Parathyroid adenoma (tissue), 2 donors: ENCODE results near the gene PI16.

ENCODE experiments used
- H2AFZ ChIP-seq: fragments of 300-600 bp; sonication (generic); one replicate; pipeline ENCODE4 v1.7.0; 2017; ENCODE audit warnings: antibody characterized with exemption, mild to moderate bottlenecking
- H3K27ac ChIP-seq: fragments of 300-600 bp; sonication (generic); one replicate; pipeline ENCODE4 v1.7.0; 2017
- H3K27me3 ChIP-seq: fragments of 300-600 bp; sonication (generic); one replicate; pipeline ENCODE4 v1.7.0; 2017; ENCODE audit warnings: low read length; ENCODE audit not compliant: control insufficient read depth, insufficient read depth
- H3K36me3 ChIP-seq: fragments of 300-600 bp; sonication (generic); one replicate; pipeline ENCODE4 v1.7.0; 2017; ENCODE audit warnings: low read length; ENCODE audit not compliant: control insufficient read depth, insufficient read depth
- H3K4me1 ChIP-seq: fragments of 300-600 bp; sonication (generic); one replicate; pipeline ENCODE4 v1.7.0; 2017; ENCODE audit warnings: control low read depth
- H3K4me2 ChIP-seq: fragments of 300-600 bp; sonication (generic); one replicate; pipeline ENCODE4 v1.7.0; 2017; ENCODE audit warnings: low read length
- H3K4me3 ChIP-seq: fragments of 300-600 bp; sonication (generic); one replicate; pipeline ENCODE4 v1.7.0; 2017; ENCODE audit warnings: low read depth, low read length
- H3K79me2 ChIP-seq: fragments of 300-600 bp; sonication (generic); one replicate; pipeline ENCODE4 v1.7.0; 2017; ENCODE audit warnings: control low read depth
- H3K9ac ChIP-seq: fragments of 300-600 bp; sonication (generic); one replicate; pipeline ENCODE4 v1.7.0; 2017; ENCODE audit warnings: mild to moderate bottlenecking
- H3K9me3 ChIP-seq: fragments of 300-600 bp; sonication (generic); one replicate; pipeline ENCODE4 v1.7.0; 2017; ENCODE audit warnings: low read length; ENCODE audit not compliant: control insufficient read depth
- CTCF ChIP-seq: fragments of 300-600 bp; sonication (generic); IDR thresholded peaks from one replicate; pipeline ENCODE4 v1.7.0; 2017; ENCODE audit warnings: antibody characterized with exemption, mild to moderate bottlenecking
- donor health status: primary hyperparathyroidism.

PI16 gene

DNA sequence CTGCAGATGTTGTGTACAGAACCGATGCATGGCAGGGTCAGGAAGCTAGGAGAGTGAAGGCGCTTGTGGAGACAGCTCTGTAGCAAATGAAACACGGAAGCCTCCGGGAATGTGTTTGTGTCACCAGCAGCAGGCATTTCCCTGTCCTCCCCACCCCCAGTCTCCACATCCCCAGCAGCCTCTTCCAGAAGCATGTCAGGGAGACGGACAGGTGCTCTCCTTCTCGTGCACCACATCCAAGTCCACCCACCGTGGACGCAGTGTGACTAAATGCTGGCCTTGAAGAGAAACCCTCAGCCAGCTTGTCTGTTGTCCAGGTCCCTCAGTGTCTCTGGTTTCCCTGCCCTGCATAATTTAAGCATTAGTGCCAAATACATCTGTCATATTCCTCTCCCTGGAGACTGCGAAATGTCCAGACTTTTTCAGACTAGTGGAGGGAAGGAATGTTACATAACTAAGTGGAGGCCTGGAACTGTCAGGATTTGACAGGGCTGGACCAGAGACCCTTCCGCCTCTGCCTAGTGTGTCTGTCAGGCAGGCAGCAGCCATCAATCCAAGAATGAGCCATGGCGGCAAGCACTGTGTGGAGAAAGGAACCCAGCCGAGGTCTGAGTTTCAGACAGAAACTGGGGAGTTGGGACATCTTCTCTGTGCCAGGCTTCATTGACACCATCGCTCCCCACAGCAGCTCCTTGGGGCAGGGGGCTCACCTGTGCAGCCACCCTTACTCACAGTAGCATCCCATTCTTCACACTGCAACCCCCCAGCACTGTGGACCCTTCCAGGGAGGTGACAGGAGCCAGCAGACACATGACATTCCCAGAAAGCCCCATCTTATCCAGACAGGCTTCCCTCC lies 26.6 kb upstream of the PI16 start:
- Histone ChIP-seq H3K4me2 (no peak overlapping the region), H3K79me2 (no peaks in the 10 kb centered on the region), H3K9ac (no peak overlapping the region), H3K27me3 (no peaks in the 10 kb centered on the region), H3K27ac (no peak overlapping the region), H3K9me3 (no peaks in the 10 kb centered on the region), H3K36me3 (no peaks in the 10 kb centered on the region), H3K4me3 (no peak overlapping the region), H3K4me1 (no peaks in the 10 kb centered on the region), H2AFZ (no peak overlapping the region)
- no peak for TF ChIP-seq CTCF

GRCh38 chr6:36928547-36928918 lies 26.0 kb upstream of the PI16 start:
- H3K27ac ChIP-seq, result no peak overlapping the region
- no peak overlapping the region for H3K4me2 ChIP-seq
- no peaks in the 10 kb centered on the region for H3K9me3 ChIP-seq
- no peaks in the 10 kb centered on the region for H3K4me1 ChIP-seq
- no peak overlapping the region for H2AFZ ChIP-seq
- TF ChIP-seq CTCF, result no peak
- H3K9ac ChIP-seq, result no peak overlapping the region
- no peaks in the 10 kb centered on the region for H3K27me3 ChIP-seq
- no peak overlapping the region for H3K4me3 ChIP-seq
- no peaks in the 10 kb centered on the region for H3K79me2 ChIP-seq
- H3K36me3 ChIP-seq, result no peaks in the 10 kb centered on the region

DNA sequence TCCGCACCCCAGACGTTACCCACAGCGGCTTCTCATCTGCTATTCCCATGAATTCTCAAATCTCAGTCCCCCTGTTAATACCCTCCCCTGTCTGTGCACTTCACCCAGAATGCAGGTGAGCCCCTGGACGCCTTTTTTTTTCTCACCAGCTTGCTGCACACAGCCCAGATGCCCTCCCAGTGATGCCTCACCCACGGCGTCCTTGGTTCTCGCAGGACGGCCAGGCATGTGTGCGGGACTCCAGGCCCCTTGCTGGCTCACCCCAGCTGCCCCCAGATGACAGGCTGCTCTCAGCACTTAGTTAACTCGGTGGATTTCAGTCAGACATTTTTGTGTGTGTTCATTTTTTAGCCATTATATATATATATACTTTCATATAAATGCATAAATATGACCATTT lies 25.4 kb upstream of the PI16 start:
- H3K27ac ChIP-seq, result no peak overlapping the region
- H3K27me3 ChIP-seq, result no peaks in the 10 kb centered on the region
- H3K4me2 ChIP-seq, result no peak overlapping the region
- H3K4me3 ChIP-seq, result no peak overlapping the region
- no peak for TF ChIP-seq CTCF
- H3K36me3 ChIP-seq, result no peaks in the 10 kb centered on the region
- no peak overlapping the region for H3K9ac ChIP-seq
- H3K9me3 ChIP-seq, result no peaks in the 10 kb centered on the region
- no peak overlapping the region for H2AFZ ChIP-seq
- no peaks in the 10 kb centered on the region for H3K79me2 ChIP-seq
- no peaks in the 10 kb centered on the region for H3K4me1 ChIP-seq

DNA sequence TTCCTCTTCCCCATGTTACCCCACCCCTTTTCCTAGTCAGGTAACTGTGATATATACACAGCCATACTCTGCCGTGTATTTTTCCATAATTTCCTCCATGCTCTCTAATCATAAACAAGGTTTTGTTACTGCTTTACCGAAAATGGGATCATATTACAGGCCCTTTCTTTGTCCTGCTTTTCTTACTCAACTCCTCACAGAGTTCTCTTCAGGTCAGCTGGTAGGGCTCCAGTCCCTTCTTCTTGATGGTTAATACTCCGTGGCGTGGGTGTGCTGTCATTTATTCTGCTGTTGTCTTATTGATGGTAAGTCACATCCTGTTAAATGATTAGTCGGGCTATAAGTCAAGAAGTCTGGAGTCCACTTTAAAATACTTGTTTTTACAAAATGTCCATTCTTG lies 24.9 kb upstream of the PI16 start:
- Histone ChIP-seq H3K36me3 (no peaks in the 10 kb centered on the region), H2AFZ (no peak overlapping the region), H3K4me3 (no peak overlapping the region), H3K9ac (no peak overlapping the region), H3K27me3 (no peaks in the 10 kb centered on the region), H3K9me3 (no peaks in the 10 kb centered on the region), H3K4me2 (no peak overlapping the region), H3K79me2 (no peaks in the 10 kb centered on the region), H3K4me1 (no peaks in the 10 kb centered on the region), H3K27ac (no peak overlapping the region)
- TF ChIP-seq CTCF, result no peak

DNA sequence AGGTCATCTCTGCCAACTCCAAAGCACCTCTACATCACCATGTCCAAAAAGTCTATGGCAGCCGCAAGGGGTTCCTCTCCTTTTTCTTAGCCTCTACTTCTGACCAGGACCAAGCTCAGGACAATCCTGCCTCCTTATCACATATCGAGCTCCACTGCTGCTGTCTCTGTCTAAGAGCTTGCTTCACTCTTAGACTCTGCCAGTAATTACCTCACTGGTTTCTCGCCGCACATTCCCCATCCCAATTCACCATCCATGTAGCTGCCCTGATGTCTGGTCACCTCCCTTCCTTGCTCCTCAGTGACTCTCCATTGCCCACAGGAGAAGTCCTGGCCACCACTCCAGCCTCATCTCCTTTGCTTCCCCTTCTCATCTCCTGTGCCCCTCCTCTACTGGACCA lies 24.1 kb upstream of the PI16 start:
- Histone ChIP-seq H2AFZ (no peak overlapping the region), H3K4me3 (no peak overlapping the region), H3K79me2 (no peaks in the 10 kb centered on the region), H3K9ac (no peak overlapping the region), H3K27ac (no peak overlapping the region), H3K9me3 (no peaks in the 10 kb centered on the region), H3K4me2 (no peak overlapping the region), H3K4me1 (no peaks in the 10 kb centered on the region), H3K27me3 (no peaks in the 10 kb centered on the region), H3K36me3 (no peaks in the 10 kb centered on the region)
- TF ChIP-seq CTCF, result no peak
